Ammon's horn (tissue), 1 donor: Measurements from ENCODE around the gene RRP15.

Experiments
- DNase-seq: peaks from one replicate; pipeline ENCODE4 v3.0.0-alpha.2; 2016; ENCODE audit warnings: low spot score

The RRP15 gene, protein sequence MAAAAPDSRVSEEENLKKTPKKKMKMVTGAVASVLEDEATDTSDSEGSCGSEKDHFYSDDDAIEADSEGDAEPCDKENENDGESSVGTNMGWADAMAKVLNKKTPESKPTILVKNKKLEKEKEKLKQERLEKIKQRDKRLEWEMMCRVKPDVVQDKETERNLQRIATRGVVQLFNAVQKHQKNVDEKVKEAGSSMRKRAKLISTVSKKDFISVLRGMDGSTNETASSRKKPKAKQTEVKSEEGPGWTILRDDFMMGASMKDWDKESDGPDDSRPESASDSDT

DNA sequence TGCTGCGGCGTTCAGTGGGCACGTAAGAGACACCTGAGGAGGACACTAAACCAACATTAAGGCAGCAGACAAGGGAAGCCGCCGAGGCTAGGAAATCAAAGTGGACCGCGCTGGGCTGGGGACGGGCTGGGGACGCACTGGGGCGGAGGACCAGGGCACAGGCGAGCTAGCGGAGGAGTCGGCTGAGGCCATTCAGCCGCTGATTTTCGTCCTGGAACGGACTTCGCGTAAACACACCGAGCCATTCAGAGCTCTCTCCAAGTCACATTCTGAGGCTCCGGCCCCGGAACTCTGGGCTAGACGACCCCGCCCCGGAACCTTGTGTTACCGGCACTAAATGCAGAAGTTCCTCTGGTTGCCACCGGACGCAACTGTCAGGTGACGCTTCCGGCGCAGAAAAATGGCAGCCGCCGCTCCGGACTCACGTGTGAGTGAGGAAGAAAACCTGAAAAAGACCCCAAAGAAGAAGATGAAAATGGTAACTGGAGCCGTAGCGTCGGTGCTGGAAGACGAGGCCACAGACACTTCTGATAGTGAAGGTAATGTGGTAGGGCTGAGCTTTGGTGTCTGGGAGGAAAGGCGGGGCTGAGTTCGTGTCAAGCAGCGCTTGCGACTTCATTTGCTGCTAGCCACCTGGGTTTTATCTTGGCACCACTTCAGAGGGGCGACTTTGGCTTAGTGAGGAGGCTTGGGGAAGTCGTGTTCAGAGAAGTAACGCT, at the start of gene RRP15:
Gene RRP15, plus strand, starts transcription at position 377 of the 719 bp plus-strand sequence. Its CDS starts 24 bp downstream, at position 401.
- DNase-seq: peak; percentile 87

DNA sequence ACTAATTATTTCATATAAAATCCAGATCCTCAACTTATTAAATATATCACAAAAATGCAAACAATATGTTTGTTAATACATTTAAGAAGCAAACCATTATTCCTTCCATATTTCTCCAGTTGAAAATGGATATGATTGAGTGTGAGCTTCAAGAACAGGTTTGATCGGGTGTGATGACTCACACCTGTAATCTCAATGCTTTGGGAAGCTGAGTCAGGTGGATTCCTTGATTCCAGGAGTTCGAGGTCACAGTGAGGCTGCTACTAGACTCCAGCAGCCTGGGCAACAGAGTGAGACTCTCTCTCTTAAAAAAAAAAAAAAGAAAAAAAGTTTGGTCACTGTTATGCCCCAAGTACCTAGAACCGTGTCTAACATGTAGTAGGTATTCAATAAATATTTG, 42.9 kb upstream of the RRP15 start:
- no peak for DNase-seq

DNA sequence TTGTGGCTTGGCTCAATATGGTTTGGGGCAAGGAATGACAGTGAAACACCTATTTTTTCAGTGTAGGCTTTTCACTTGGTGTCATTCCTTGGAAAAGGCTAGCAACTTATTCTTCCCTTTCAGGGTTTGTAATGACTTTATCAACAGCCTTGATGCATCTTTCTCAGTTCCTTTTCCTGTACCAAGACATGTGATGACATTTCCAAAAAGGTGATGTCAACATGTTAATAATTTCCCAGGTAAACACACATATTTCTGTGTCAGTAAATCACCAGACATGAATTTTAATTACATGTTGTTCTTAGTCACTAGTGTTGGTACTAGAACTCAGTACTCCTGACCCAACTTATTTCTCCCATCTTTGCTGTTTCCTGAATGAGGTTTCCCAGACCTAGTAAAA, 37.8 kb upstream of the RRP15 start:
- no peak for DNase-seq

DNA sequence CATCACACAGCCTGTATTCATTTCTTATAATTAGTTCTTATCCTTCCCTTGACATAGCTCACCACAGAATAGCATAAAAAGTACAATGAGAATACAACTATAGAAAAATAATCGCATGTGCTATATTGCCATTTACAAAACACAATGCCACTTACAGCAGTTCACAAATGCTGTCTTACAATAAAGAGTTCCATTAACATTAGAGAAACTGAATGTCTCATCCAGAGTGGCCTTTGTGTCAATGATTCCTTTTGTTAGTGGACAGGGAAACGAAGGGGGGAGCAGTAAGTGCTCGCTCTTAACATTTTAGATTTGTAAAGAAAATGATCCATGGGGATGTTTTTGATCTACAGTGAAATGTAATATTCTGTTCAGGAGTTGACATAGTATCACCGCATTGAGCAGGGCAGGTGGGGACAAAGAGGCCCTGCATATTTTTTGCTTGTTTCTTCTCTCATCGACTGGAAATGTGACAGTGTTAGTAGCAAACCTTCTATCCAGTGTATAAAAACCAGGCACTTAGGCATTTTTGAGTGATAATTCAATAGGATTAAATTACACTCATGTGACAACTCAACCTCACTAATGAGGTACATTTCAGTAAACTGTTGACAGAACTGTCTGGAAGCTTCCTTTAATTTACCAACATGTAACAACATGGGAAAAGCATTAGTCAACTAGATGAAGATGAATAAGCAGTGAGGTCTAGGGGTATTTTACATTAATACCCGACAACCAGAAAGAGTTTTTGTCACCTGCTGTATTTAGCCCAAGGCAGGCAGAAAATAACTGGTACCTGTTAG, 35.6 kb upstream of the RRP15 start:
- peak; percentile 2 for DNase-seq

DNA sequence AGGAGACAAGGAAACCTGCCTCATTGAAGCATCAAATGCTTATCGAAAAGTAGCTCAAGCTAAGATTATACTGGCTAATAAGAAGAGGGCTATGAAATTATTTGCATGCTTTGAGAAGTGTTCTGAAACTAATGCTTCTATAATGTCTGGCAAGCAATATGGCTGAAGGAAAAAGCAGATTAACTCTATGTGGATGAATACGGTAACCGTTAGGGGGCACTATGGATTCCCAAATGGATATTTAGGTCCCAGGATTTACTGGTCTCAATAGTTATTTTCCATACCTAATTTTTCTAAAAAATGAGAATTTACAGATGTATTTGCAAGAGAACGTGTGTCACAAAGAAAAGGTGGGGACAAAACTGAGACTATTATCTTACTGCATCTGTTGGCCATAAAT, 34.6 kb upstream of the RRP15 start:
- DNase-seq: no peak

DNA sequence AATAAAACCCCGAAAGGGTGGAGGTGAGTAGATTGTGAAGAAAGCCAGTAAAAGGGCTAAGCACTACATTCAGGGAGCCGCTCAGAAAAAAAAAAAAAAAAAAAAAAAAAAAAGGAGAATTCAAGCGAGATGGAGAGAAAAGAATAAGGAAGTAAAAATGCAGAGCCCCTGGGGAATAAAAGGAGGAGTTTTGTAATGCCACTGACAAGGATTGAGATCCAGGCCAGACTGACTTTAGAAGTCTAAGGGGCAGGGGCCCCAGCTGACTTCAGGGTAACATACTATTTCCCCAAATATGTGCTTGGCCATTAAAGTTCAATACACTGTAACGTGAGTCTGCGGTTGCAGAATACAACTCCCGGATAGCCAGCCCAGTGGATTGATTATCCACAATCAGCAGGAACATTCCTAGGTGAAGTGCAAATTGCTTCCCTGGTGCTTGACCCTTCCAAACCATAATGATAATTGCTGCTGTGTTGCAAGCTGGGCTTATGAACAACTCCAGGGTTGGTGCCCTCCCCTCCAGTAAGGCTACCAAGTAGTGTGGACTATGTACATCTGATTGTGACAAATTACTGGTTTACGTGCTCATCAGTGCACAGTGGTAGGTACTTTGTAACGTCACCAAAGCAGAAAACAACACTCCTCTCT, 30.7 kb upstream of the RRP15 start:
- no peak for DNase-seq

DNA sequence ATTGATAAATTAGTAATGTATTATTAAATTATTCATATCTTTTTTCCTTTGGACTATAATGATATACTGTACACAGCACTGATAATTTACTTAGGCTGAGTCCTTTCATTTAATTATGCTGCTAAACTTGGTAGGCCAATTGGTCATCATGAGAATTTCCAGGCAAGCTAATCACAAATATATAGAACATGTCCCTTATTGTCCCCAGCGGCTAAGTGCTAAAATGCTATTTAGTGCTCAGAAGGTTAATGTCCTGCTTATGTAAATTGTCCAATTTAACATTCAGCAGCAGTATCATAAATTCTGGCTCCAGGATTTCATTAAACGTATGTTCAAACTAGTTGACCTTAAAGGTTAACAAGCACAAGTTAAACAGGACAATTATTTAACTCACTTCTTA, 30.0 kb upstream of the RRP15 start:
- no peak for DNase-seq

DNA sequence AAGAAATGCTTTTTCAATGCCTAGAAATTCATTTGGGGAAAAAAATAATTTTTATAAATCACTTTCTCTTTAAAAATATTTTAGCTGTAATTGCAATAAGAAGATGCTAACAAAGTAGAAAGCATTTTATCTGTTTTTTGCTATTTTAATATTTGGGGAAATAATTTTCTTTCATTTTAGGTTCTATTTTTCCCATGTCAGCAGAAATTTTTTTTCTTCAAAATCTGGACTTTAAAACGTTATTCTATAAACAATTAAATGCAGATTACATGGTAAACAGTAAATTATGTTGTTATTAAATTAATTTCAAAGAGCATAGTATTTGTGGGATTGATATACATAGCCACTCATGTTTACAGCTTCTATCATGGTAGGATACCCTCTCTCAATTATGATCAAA, 27.7 kb upstream of the RRP15 start:
- no peak for DNase-seq

DNA sequence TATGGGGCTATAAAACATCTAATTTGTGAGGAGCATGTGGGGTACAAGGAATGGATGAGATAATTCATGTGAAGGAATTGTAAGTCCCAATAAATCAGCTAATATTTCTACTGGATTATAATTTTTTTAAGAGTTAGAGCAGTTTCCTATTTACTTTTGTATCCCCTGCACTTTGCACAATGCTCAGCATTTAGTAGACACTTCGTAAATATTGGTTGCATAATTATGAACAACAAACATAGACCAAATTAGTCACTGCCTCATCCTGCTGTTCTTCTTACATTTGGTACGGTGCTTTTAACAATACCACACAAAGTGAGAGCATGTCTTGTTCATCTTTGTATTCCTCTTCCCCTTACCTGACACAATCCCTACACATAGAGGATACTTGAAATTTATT, 27.1 kb upstream of the RRP15 start:
- DNase-seq: no peak

DNA sequence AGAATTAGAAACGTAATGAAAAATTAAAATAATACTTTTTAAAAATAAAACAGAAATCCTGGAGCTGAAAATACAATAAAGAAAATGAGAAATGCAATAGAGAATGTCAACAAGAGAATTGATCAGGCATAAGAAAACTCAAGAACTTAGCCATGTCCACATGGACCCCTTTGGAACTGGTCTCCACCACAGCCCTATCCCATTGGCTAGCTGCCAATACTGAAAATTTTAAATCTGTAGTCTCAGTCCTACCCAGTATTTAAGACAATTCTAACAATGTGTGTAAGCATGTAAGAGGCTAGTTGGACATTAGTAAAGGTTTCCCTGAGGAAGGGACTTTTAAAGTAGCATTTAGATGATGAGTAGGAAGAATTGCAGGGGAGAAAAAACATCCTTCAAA, 25.8 kb upstream of the RRP15 start:
- DNase-seq: no peak

DNA sequence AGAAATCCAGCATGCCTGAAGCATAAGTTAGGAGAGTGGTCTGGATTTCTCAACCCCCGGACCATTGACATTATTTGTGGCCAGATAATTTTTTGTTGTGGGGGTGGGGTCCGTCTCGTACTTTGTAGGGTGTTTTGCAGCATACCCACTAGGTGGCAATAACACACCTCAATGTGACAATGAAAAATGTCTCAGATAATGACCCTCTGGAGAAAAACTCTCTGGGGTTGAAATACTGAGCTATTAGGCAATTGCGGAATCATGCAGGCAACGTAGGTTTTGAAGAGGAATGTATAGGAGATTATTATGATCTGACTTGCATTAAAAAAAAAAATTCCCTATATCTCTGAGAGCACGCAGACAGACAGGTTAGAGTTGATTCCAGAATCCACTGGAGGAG, 25.3 kb upstream of the RRP15 start:
- no peak for DNase-seq

DNA sequence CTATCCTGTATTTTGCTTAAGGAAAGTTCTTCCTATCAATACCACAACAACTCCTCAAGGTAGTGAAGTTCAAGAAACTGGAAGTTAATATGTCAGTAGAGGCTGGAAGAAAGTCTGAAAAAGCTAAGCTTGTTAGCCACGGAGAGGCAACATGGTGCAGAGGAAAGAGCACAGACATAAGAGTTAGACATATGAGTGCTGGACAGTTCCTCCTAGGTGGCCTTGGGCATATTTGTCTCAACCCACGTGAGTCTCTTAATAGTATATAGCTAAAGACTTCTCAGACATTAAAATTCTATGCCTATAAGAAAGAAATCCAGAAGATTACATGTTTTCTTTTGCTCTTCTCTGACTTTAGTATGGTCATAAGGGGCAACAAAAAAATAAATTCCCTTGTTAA, 22.8 kb upstream of the RRP15 start:
- DNase-seq: no peak

DNA sequence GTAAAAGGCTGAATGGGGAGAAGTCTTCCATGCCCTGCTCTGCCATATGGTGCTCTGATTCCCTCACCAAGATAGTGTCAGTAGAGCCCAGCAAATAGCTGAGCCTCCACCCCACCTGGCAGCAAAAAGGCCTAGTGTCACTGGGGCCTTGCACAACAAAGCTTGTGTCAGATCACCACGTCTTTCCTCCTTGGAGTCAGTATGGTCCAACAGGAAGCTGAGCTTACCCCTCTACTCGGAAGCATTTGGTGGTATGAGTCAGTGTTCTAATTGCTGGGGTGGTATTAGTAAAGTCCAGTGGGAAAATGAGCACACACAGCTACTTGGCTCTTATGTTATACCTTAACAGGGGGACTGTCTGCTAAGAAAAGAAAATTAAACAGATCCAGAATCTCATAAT, 18.7 kb upstream of the RRP15 start:
- DNase-seq: no peak

DNA sequence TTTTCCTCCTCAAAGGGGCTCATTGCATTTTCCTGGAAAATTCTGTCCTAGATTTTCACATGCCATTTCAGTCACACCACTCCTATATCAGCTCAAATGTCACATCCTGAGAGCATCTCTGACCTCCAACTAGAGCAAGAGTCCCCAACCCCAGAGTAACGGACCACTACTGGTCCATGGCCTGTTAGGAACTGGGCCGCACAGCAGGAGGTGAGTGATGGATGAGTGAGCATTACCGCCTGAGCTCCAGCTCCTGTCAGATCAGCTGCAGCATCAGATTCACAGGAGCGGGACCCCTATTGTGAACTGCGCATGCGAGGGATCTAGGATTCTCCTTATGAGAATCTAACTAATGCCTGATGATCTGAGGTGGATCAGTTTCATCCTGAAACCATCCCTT, 12.7 kb upstream of the RRP15 start:
- no peak for DNase-seq

DNA sequence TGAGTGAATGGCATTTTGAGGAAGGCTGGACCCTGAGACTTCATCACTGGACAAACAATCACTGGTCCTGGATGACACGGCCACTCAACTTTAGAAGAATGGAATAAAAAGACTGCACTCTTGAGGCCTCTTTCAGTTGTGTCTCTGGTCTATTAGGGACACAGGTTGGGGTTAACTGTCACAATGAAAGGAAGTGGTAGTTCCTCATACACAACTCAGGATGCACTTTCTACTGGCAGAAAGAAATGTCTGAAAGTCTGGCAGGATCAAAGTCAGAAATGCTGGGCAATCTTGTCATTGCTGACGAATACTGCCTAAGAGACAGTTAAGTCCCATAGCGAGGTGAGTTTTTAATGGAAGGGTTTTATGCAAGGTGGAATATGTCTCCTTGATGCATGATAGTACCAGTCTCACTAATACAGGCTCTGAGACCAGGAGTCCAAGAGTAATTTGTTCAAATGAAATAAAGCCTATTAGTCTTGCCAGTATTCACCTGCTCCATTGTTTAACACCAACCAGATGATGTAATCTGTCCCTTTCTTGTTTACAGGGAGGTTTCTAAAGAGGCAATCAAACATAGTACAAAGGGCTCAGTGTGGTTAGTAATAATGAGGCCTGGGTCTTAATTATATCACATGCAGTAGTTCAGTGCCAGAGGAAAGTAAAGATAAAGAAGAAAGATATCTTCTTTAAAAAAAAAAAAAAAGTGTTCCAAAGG, 11.2 kb upstream of the RRP15 start:
- DNase-seq: no peak

DNA sequence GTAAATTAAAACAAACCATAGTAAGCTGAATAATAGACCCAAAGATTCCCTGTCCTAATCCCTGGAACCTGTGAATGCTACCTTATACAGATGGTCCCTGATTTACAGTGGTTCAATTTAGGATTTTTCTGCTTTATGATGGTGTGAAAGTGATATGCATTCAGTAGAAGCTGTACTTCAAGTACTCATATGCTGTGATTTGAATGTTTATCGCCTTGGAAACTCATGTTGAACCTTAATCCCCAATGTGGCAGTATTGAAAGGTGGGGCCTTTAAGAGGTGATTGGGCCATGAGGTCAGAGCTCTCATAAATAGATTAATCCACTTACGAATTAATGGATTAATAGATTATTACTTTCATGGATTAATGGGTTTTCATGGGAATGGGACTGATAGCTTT, 10.6 kb upstream of the RRP15 start:
- no peak for DNase-seq

DNA sequence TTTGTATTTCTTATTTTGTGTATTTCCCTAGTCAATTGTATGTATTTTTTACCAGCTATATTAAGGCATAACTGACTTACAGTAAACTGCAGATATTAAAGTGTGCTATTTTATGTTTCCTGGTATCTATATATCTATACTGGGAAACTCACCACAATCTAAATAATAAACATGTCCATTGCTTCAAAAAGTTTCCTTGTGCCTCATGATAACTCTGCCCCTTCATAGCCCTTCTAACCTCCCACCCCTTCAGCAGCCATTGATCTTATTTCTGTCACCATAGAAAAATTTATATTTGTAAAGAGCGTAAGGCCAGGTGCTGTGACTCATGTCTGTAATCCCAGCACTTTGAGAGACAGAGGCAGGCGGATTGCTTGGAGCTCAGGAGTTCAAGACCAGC, 9.3 kb upstream of the RRP15 start:
- no peak for DNase-seq

DNA sequence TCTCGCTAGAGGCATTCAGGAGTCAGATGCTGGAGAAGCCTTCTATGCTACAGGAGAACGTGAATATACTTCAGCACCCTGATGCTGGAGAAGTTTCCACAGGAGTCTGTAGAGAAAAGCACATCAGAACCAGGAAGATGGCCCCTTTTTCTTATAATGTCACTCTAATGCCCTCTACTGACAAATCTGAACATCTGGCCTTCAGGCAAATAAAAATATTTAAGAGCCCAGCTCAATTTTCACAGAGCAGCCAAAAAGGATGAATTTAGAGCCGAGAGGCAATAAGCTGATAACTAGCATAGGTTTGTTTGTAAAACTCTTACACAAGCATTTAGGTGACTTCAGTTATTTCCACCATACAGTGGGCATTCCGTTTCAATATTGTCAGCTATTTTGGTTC, 3.8 kb upstream of the RRP15 start:
- DNase-seq: no peak

DNA sequence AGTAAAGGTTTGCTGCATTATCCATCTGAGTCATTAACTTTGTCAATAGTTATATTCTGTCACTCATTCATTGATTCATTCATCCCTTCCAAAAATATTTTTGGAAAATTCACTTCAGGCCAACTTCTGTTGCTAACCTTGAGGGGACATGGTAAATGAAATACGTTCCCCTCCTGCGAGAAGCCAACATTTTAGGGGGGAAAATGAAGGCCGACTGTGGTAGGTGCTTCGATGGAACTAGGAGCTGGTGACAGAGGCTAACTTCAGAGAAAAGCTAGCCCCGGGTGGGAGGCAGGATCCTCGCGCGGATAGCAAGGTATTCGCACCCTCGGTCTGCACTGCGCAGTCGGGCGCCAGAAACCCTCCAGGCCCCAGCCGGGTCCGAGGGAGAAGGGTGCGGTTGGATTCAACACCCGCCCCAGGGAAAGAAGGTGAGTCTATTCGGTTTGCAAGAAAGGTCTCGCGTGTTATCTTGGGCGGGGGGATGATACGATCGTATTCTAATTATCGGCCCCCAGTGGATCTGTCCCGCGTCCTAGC, 646 bp upstream of the RRP15 start:
- no peak for DNase-seq

DNA sequence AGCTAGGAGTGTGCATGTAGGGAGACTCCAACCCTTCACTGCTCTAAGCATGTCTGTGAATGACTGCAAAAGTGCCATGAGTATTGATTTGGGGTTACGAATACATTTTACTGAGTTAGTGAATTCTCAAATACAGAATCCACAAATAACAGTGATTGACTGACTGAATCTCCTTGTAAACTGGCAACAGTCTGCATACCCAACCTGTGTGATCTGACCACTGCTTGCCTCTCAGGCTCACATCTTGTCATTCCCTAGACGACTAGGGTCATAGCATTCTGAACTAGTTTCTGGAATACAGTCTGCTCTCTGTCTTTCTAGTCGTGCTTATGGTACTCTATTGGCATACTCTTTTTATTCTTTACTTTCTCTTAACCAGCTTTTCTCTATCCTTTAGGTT, 7.4 kb downstream of the RRP15 start:
- no peak for DNase-seq

DNA sequence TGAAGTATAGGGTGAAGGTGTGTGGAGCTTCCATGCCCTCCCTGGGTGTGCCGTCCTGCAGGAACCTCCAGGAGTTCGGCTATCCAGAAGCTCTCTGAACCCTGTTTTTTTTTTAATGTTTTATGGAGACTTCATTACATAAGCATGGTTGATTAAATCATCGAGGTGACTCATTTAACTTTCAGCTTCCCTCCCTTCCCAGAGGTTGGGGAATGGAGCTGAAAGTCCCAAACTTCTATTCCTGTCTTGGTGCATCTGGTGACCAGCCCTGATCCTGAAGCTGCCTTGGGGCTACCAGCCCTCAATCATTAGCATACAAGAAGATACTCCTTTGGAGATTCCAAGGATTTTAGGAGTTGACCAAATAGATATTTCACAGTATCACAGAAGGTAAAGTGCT, 9.5 kb downstream of the RRP15 start:
- DNase-seq: no peak

DNA sequence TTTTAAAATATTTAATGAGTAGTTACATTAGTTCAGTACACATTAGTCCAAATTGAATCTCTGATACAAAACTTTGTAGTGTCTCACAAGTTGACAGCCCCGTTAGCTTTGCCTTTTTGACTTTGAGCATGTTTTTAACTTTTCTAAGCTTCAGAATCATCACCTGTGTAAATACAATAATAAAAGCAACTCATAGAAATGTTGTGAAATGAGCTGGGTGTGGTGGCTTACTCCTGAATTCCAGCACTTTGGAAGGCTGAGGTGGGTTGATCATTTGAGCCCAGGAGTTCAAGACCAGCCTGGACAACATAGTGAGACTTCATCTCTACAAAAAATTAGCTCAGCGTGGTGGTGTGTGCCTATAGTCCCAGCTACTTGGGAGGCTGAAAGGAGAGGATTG, 11.1 kb downstream of the RRP15 start:
- no peak for DNase-seq
